Measurements from ENCODE around the gene ITPR1.

The ITPR1 gene

GRCh38 chr3:4693620-4694019 lies 200.5 kb downstream of the ITPR1 start:
- no peak for DNase-seq

- no peak for DNase-seq
These were observed 202.7 kb downstream of the ITPR1 start for GRCh38 chr3:4695846-4696245.

GRCh38 chr3:4696266-4696665 lies 203.1 kb downstream of the ITPR1 start:
- no peak for DNase-seq

- no peak for DNase-seq
These were observed 205.1 kb downstream of the ITPR1 start for GRCh38 chr3:4698125-4698821.

GRCh38 chr3:4703054-4703480 lies 209.9 kb downstream of the ITPR1 start:
- DNase-seq, result peak; percentile 49

- no peak for DNase-seq
These were observed 211.4 kb downstream of the ITPR1 start for GRCh38 chr3:4704552-4704951.

- no peak for DNase-seq
These were observed 214.2 kb downstream of the ITPR1 start for GRCh38 chr3:4707324-4707723.

GRCh38 chr3:4708230-4708629 lies 215.1 kb downstream of the ITPR1 start:
- DNase-seq, result no peak

- peak; percentile 38 for DNase-seq
These were observed 216.2 kb downstream of the ITPR1 start for GRCh38 chr3:4709341-4709740.

- no peak for DNase-seq
These were observed 217.0 kb downstream of the ITPR1 start for GRCh38 chr3:4710191-4710590.

GRCh38 chr3:4711680-4711992 lies 218.5 kb downstream of the ITPR1 start:
- DNase-seq, result no peak

GRCh38 chr3:4712109-4712508 lies 219.0 kb downstream of the ITPR1 start:
- DNase-seq, result peak; percentile 85

GRCh38 chr3:4714045-4714444 lies 220.9 kb downstream of the ITPR1 start:
- DNase-seq, result no peak

GRCh38 chr3:4716266-4716665 lies 223.1 kb downstream of the ITPR1 start:
- no peak for DNase-seq

GRCh38 chr3:4716706-4717362 lies 223.7 kb downstream of the ITPR1 start:
- DNase-seq, result no peak

GRCh38 chr3:4717363-4717740 lies 224.2 kb downstream of the ITPR1 start:
- no peak for DNase-seq

GRCh38 chr3:4718179-4718736 lies 225.1 kb downstream of the ITPR1 start:
- DNase-seq, result no peak

GRCh38 chr3:4719046-4719501 lies 225.9 kb downstream of the ITPR1 start:
- DNase-seq, result no peak

- peak; percentile 79 for DNase-seq
These were observed 227.3 kb downstream of the ITPR1 start for GRCh38 chr3:4720316-4721075.

GRCh38 chr3:4721511-4721911 lies 228.4 kb downstream of the ITPR1 start:
- peak; percentile 91 for DNase-seq

GRCh38 chr3:4722103-4722502 lies 229.0 kb downstream of the ITPR1 start:
- DNase-seq, result peak; percentile 74

GRCh38 chr3:4724051-4724629 lies 231.0 kb downstream of the ITPR1 start:
- no peak for DNase-seq

GRCh38 chr3:4726549-4726948 lies 233.4 kb downstream of the ITPR1 start:
- DNase-seq, result no peak

All from NCI-H226 (cell line).